SK-N-SH (cell line): ENCODE measurements around the gene B4GALNT3. TPM values are rescaled to one million over a fixed set of nuclear protein-coding genes. Genes with fewer than 3 reads are reported as not detected.

Experiments
- CTCF ChIA-PET: fragments of 300-600, 350-600 bp; formaldehyde crosslinking; extraction: SDS; loops from one replicate; lab custom pipeline; 2021; lab: Yijun Ruan, JAX
- POLR2A ChIA-PET: fragments of 350-600 bp; sonication (Branson Sonifier 250); formaldehyde crosslinking; extraction: SDS; loops from one replicate; lab custom pipeline; 2020; ENCODE audit warnings: antibody characterized with exemption, inconsistent platforms; lab: Yijun Ruan, JAX
- DNase-seq: peaks from one replicate; pipeline ENCODE4 v3.0.0; 2012
- H2AFZ ChIP-seq: fragments of 200-600 bp; sonication (generic); 2 replicates; pipeline ENCODE4 v1.8.1; 2016; ENCODE audit warnings: antibody characterized with exemption, mild to moderate bottlenecking, low read depth
- H3F3A ChIP-seq: fragments of 200-600 bp; sonication (generic); replicated peaks from 2 replicates; pipeline ENCODE3; 2016; ENCODE audit warnings: antibody characterized with exemption, mild to moderate bottlenecking; ENCODE audit not compliant: insufficient read depth
- H3K27ac ChIP-seq, 2 experiments: fragments of 200-500 bp in 1 of 2; fragments of 200-600 bp in 1 of 2; sonication (Bioruptor generic) in 1 of 2; sonication (generic), shearing (Covaris generic) in 1 of 2; 2 replicates each; pipeline versions ENCODE4 v1.5.1 to v1.6.1; 2014 to 2016; ENCODE audit warnings: low read depth in 2 of 2, inconsistent platforms in 1 of 2, low read length in 1 of 2, mild to moderate bottlenecking in 1 of 2, mixed read lengths in 1 of 2
- H3K27me3 ChIP-seq: fragments of 200-600 bp; sonication (generic), shearing (Covaris generic); 2 replicates; pipeline ENCODE4 v1.6.1; 2016; ENCODE audit warnings: mixed run types; ENCODE audit not compliant: insufficient read depth
- H3K36me3 ChIP-seq, 2 experiments: fragments of 200-500 bp in 1 of 2; fragments of 200-600 bp in 1 of 2; sonication (Bioruptor generic) in 1 of 2; sonication (generic) in 1 of 2; replicated peaks in 1 of 2; 2 replicates each; pipeline versions ENCODE3 to v1.5.1; 2014 to 2016; ENCODE audit warnings: low read length in 1 of 2, mild to moderate bottlenecking in 1 of 2; ENCODE audit not compliant: insufficient read depth in 2 of 2, control insufficient read depth in 1 of 2
- H3K4me1 ChIP-seq, 2 experiments: fragments of 200-500 bp in 1 of 2; fragments of 200-600 bp in 1 of 2; sonication (Bioruptor generic) in 1 of 2; sonication (generic), shearing (Covaris generic) in 1 of 2; 2 replicates each; pipeline versions ENCODE4 v1.5.1 to v1.6.1; 2014 to 2016; ENCODE audit warnings: low read depth in 1 of 2, low read length in 1 of 2, mixed run types in 1 of 2; ENCODE audit not compliant: insufficient read depth in 2 of 2, control insufficient read depth in 1 of 2
- H3K4me2 ChIP-seq: fragments of 200-600 bp; sonication (generic), shearing (Covaris generic); 2 replicates; pipeline ENCODE4 v1.6.1; 2017; ENCODE audit warnings: mixed run types
- H3K4me3 ChIP-seq, 2 experiments: fragments of 200-500 bp in 1 of 2; fragments of 200-600 bp in 1 of 2; sonication (Bioruptor generic) in 1 of 2; sonication (generic), shearing (Covaris generic) in 1 of 2; 2 replicates each; pipeline versions ENCODE4 v1.5.1 to v1.8.1; 2014 to 2016; ENCODE audit warnings: low read depth in 2 of 2, inconsistent platforms in 1 of 2, low read length in 1 of 2, mild to moderate bottlenecking in 1 of 2, mixed read lengths in 1 of 2, moderate library complexity in 1 of 2
- H3K79me2 ChIP-seq: fragments of 200-600 bp; sonication (generic); 2 replicates; pipeline ENCODE4 v1.8.1; 2017; ENCODE audit warnings: mild to moderate bottlenecking; ENCODE audit not compliant: insufficient read depth
- H3K9ac ChIP-seq: fragments of 200-600 bp; sonication (generic); 2 replicates; pipeline ENCODE4 v1.6.1; 2017; ENCODE audit warnings: mixed run types
- H3K9me2 ChIP-seq: fragments of 200-600 bp; sonication (generic); 2 replicates; pipeline ENCODE4 v1.6.1; 2017; ENCODE audit warnings: mixed run types
- H3K9me3 ChIP-seq: fragments of 200-600 bp; sonication (generic); 2 replicates; pipeline ENCODE4 v1.6.1; 2017; ENCODE audit warnings: mixed run types, mild to moderate bottlenecking, moderate library complexity
- H4K20me1 ChIP-seq: fragments of 200-600 bp; sonication (generic); 2 replicates; pipeline ENCODE4 v1.6.1; 2017; ENCODE audit warnings: mild to moderate bottlenecking, mixed run types; ENCODE audit not compliant: insufficient read depth
- CTCF ChIP-seq: fragments of 200-600 bp; sonication (generic); IDR thresholded peaks from 2 replicates; pipeline ENCODE4 v1.6.1; 2017; ENCODE audit warnings: antibody characterized with exemption, mild to moderate bottlenecking, moderate library complexity
- ELF1 ChIP-seq: IDR thresholded peaks from 2 replicates; pipeline ENCODE4 v1.4.0; 2012
- EP300 ChIP-seq, 2 experiments: IDR thresholded peaks; 2 replicates each; pipeline versions ENCODE4 v1.4.0 to v1.6.1; 2012; ENCODE audit warnings: borderline replicate concordance in 1 of 2, low read depth in 1 of 2, low read length in 1 of 2
- GATA2 ChIP-seq: sonication (generic); formaldehyde crosslinking; IDR thresholded peaks from 2 replicates; pipeline ENCODE4 v1.5.0; 2020; ENCODE audit warnings: mild to moderate bottlenecking, missing genetic modification reagents
- MEF2A ChIP-seq: IDR thresholded peaks from 2 replicates; pipeline ENCODE4 v1.4.0; 2012; ENCODE audit warnings: low read depth, borderline replicate concordance
- MXI1 ChIP-seq: IDR thresholded peaks from 2 replicates; pipeline ENCODE4 v1.6.1; 2012; ENCODE audit warnings: mild to moderate bottlenecking, low read depth, low read length, improper control_type of control experiment
- NRF1 ChIP-seq: IDR thresholded peaks from 2 replicates; pipeline ENCODE4 v1.6.1; 2012; ENCODE audit warnings: low read depth, mild to moderate bottlenecking, low read length
- POLR2AphosphoS5 ChIP-seq: IDR thresholded peaks from 2 replicates; pipeline ENCODE4 v1.6.1; 2012; ENCODE audit warnings: low read depth, low read length
- RCOR1 ChIP-seq: fragments of 150-350 bp; IDR thresholded peaks from 2 replicates; pipeline ENCODE4 v1.6.1; 2017; ENCODE audit warnings: antibody characterized with exemption, low read length
- REST ChIP-seq: IDR thresholded peaks from 2 replicates; pipeline ENCODE4 v1.6.1; 2012; ENCODE audit warnings: mild to moderate bottlenecking, low read depth, low read length, moderate library complexity
- RFX5 ChIP-seq: IDR thresholded peaks from 2 replicates; pipeline ENCODE4 v1.6.1; 2012; ENCODE audit warnings: mild to moderate bottlenecking, improper control_type of control experiment, low read length
- RXRA ChIP-seq: IDR thresholded peaks from 2 replicates; pipeline ENCODE4 v1.4.0; 2012; ENCODE audit warnings: low read depth, mild to moderate bottlenecking, borderline replicate concordance
- SIN3A ChIP-seq: IDR thresholded peaks from 2 replicates; pipeline ENCODE4 v1.6.1; 2012; ENCODE audit warnings: low read depth, mild to moderate bottlenecking, low read length, moderate library complexity, borderline replicate concordance
- SMC3 ChIP-seq: IDR thresholded peaks from 2 replicates; pipeline ENCODE4 v1.6.1; 2012; ENCODE audit warnings: low read depth, low read length, improper control_type of control experiment
- USF2 ChIP-seq: fragments of 150-350 bp; IDR thresholded peaks from 2 replicates; pipeline ENCODE4 v1.6.1; 2017; ENCODE audit warnings: antibody characterized with exemption, low read length, low read depth, borderline replicate concordance
- YY1 ChIP-seq: IDR thresholded peaks from 2 replicates; pipeline ENCODE4 v1.4.0; 2012; ENCODE audit warnings: low read depth, mild to moderate bottlenecking
- WGBS: methylation state at CpG from one replicate; pipeline ENCODE4 v1.1.6; 2017; ENCODE audit warnings: low lambda C conversion rate; 5-methylcytosine and 5-hydroxymethylcytosine counted together
- polyA plus RNA-seq, 3 experiments: library from polyadenylated mRNA; depleted of rRNA; stranded (reverse); fragments of >200 nt; gene quantifications; 2 replicates each; pipeline ENCODE4 v1.2.3, GENCODE V29; 2012
- TF ChIP-seq, protein P1 (sequence below): IDR thresholded peaks from 2 replicates; pipeline ENCODE4 v1.4.0; 2012; ENCODE audit warnings: low read depth, borderline replicate concordance
- TF ChIP-seq, protein P2 (sequence below): IDR thresholded peaks from 2 replicates; pipeline ENCODE4 v1.4.0; 2012; ENCODE audit warnings: low read depth

Gene B4GALNT3
- polyA plus RNA-seq, 1 of the 3 experiments (the other 2 are of a cell fraction) = 0.53 TPM

GRCh38 chr12:562634-563033 is 102.9 kb downstream of the B4GALNT3 start:
- WGBS = 46% methylated on average over 3 of the region's 12 CpGs
- POLR2A ChIA-PET = no interaction called here
- H3K27me3 ChIP-seq = no peaks in the 10 kb centered on the region; the same call in 1 of the 2 replicates

GRCh38 chr12:563250-563781 is 103.6 kb downstream of the B4GALNT3 start:
- Histone ChIP-seq H3K27ac (no peak overlapping the region), H2AFZ (no peak overlapping the region), H3K9me2 (no peaks in the 10 kb centered on the region), H3K9me3 (no peaks in the 10 kb centered on the region), H3K4me2 (no peak overlapping the region), H3K4me3 (no peak overlapping the region), H4K20me1 (no peaks in the 10 kb centered on the region), H3K79me2 (no peaks in the 10 kb centered on the region), H3K36me3 (no peaks in the 10 kb centered on the region), H3K9ac (no peak overlapping the region), H3K27me3 (no peaks in the 10 kb centered on the region; the same call in 1 of the 2 replicates), H3K4me1 (peaks cover 0 to 16% of the 10 kb centered on the region in 2 experiments; a peak in 1 of 4 replicates), H3F3A (no peaks in the 10 kb centered on the region)
- CTCF ChIA-PET = interaction anchor here (3.6 to 8.7 kb wide), 2 partner anchors 16 kb away, joined by 23 to 52 read pairs; no protein-coding TSS in a partner anchor
- POLR2A ChIA-PET = no interaction called here
- 61% methylated on average over 8 of the region's 8 CpGs for WGBS
- no peak for DNase-seq
- no peak for TF ChIP-seq RCOR1
- no peak for TF ChIP-seq SIN3A
- no peak for TF ChIP-seq REST
- TF ChIP-seq, protein P1, sequence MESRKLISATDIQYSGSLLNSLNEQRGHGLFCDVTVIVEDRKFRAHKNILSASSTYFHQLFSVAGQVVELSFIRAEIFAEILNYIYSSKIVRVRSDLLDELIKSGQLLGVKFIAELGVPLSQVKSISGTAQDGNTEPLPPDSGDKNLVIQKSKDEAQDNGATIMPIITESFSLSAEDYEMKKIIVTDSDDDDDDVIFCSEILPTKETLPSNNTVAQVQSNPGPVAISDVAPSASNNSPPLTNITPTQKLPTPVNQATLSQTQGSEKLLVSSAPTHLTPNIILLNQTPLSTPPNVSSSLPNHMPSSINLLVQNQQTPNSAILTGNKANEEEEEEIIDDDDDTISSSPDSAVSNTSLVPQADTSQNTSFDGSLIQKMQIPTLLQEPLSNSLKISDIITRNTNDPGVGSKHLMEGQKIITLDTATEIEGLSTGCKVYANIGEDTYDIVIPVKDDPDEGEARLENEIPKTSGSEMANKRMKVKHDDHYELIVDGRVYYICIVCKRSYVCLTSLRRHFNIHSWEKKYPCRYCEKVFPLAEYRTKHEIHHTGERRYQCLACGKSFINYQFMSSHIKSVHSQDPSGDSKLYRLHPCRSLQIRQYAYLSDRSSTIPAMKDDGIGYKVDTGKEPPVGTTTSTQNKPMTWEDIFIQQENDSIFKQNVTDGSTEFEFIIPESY = no peak
- no peak for TF ChIP-seq RXRA
- TF ChIP-seq POLR2AphosphoS5 = no peak
- TF ChIP-seq MEF2A = no peak
- no peak for TF ChIP-seq SMC3
- no peak for TF ChIP-seq NRF1
- TF ChIP-seq RFX5 = no peak
- TF ChIP-seq, protein P2, sequence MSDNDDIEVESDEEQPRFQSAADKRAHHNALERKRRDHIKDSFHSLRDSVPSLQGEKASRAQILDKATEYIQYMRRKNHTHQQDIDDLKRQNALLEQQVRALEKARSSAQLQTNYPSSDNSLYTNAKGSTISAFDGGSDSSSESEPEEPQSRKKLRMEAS = no peak
- no peak for TF ChIP-seq CTCF
- no peak for TF ChIP-seq EP300 (IDR thresholded peaks at IDR 0.05; ENCODE audit: borderline replicate concordance in 1 of 2, low read depth in 1 of 2, low read length in 1 of 2)
- TF ChIP-seq ELF1 = no peak
- TF ChIP-seq YY1 = no peak
- no peak for TF ChIP-seq GATA2
- no peak for TF ChIP-seq USF2

More at GRCh38 chr12:562634-563033, 102.9 kb downstream of the B4GALNT3 start:
- no peak for DNase-seq
- Histone ChIP-seq H3K4me2 (no peak overlapping the region), H3K36me3 (no peaks in the 10 kb centered on the region), H3F3A (no peaks in the 10 kb centered on the region), H2AFZ (no peak overlapping the region), H4K20me1 (no peaks in the 10 kb centered on the region), H3K79me2 (no peaks in the 10 kb centered on the region), H3K9ac (no peak overlapping the region), H3K9me2 (no peaks in the 10 kb centered on the region), H3K4me3 (no peak overlapping the region), H3K4me1 (peaks cover 0 to 16% of the 10 kb centered on the region in 2 experiments; a peak in 1 of 4 replicates), H3K27ac (no peak overlapping the region), H3K9me3 (no peaks in the 10 kb centered on the region)
- TF ChIP-seq MXI1 = no peak
- TF ChIP-seq YY1 = no peak
- CTCF ChIA-PET = interaction anchor here (1.9 to 8.7 kb wide), 3 partner anchors 10 to 252 kb away, joined by 5 to 52 read pairs (median 6); no protein-coding TSS in a partner anchor
